Retinal pigment epithelial cell (primary cell): ENCODE measurements around the gene TRIM8.

Source experiments
- DNase-seq: peaks from one replicate; pipeline ENCODE4 v3.0.0-alpha.2; 2010; ENCODE audit warnings: low read depth
- H3K4me3 ChIP-seq: 2 replicates; pipeline ENCODE4 v1.5.1; 2011; ENCODE audit warnings: mild to moderate bottlenecking, low read length, control low read depth, moderate library complexity
- TF ChIP-seq, protein P1 (sequence below): conservative IDR thresholded peaks from 2 replicates; pipeline ENCODE4 v1.5.1; 2011; ENCODE audit warnings: low read depth, low read length, control low read depth, inconsistent platforms

Gene TRIM8

DNA sequence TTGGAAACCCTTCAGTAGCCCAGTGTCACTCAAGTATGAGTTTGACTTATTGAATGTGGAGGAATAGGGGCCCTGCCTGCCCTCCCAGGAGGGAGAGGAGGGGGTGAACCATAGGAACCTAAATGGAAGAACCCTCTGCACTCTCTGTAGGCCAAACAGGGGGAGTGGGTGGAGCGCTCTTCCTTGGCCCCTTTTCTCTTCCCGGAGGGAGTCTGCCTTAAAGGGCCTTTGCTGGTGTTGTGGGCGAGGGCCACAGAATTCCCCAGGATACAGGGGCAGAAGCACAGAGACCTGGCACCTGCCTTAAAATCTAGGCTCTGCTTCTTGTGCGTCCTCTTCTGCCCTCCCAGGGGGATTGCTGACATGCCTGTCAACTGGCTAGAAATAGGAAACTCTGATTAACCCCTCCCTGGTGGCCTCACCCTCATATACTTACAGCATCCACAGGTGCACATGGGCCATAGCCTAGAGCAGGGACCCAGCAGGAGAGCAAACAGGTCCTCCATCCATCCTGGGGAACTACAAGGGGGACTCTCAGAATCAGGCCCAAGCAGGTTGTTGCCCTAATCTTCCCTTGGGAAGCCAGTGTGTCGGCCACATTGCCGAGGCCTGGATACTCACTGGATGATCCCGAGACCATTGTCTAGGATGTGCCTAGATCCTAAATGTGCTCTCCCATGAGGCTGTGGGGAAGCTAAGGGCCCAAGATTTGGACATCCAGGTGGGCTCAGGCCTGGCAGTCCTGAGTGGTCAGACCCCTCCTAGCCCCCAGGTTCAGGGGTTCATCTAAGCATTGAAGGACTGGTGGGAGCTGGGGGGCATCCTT, 3.4 kb downstream of the TRIM8 start:
- H3K4me3 ChIP-seq = peak overlapping the region; percentile 89
- DNase-seq = no peak
- TF ChIP-seq, protein P1, sequence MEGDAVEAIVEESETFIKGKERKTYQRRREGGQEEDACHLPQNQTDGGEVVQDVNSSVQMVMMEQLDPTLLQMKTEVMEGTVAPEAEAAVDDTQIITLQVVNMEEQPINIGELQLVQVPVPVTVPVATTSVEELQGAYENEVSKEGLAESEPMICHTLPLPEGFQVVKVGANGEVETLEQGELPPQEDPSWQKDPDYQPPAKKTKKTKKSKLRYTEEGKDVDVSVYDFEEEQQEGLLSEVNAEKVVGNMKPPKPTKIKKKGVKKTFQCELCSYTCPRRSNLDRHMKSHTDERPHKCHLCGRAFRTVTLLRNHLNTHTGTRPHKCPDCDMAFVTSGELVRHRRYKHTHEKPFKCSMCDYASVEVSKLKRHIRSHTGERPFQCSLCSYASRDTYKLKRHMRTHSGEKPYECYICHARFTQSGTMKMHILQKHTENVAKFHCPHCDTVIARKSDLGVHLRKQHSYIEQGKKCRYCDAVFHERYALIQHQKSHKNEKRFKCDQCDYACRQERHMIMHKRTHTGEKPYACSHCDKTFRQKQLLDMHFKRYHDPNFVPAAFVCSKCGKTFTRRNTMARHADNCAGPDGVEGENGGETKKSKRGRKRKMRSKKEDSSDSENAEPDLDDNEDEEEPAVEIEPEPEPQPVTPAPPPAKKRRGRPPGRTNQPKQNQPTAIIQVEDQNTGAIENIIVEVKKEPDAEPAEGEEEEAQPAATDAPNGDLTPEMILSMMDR = no peak

DNA sequence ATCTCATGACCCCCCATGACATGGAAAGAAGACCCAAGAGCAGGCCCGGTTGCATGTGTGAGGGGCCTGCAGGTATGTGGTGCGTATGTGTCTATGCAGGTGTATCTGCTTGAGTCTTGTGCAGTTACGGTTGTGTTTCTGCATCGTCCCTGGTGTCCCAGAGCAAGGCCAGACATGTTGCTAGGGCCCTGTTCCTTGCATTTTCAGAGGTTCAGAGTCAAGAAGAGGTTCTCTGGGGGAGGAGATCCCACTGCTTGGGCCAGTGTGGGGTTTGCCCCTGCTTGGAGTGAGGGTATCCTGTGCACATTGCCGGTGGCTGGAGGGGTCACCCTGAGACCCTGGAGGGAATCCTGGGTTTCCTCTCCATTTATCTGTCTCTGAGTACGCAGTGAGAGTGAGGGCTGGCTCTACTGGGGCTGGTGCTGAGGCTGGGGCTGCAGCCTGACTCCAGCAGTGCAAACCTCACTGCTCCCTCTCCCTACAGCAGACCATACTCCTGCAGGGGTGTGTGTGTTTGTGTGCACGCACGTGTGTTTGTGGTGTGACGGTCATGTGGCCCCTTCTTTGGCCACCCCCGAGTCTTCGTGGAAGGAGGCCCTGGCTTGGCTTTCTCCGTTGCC, 4.1 kb downstream of the TRIM8 start:
- TF ChIP-seq, protein P1 = no peak
- no peak for DNase-seq
- peak overlapping the region; percentile 89 for H3K4me3 ChIP-seq

DNA sequence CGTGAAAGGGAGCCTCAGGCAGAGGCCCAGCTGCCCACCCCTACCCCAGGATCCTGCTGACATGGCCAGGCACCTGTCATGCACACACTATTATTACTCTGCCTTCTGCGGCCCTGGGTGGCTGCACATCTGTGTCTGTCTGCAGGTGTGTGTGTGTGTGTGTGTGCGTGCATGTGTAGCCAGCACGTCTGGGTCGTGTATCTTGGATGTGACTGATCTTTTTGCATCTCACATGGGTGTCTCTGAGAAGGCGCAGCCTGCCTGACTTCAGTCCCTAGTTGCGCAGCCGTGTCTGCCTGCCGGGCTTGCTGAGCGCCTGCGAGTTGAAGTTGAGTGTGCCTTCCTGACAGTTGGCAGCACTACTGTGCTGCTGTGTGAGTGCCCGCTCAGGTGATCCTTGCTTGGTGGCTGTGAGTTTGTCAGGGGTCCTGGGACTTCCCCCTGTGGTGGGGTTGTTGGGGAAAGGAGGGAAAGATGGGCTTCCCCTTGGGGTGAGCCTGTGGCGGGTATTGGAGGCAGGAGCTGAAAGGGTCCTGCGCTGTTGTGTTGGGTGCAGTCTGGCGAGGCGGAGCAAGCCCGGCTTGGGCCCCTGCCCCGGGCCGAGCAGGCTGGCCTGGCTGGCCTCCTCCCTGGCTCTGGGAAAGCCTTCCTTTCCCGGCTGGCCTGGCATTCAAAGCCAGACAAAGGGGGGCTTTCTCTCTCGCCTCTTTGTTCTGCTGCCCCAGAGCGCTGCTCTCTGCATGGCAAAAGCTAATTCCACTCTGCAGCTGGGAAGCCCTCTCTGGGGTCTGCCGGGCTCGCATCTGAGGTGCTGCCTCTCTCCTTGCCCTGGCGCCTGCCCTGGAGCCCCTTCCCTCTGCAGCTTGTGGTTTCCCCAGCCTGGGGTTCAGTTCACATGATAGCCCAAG, 4.9 kb downstream of the TRIM8 start:
- TF ChIP-seq, protein P1 = no peak
- H3K4me3 ChIP-seq = peak overlapping the region; percentile 35
- DNase-seq = no peak

DNA sequence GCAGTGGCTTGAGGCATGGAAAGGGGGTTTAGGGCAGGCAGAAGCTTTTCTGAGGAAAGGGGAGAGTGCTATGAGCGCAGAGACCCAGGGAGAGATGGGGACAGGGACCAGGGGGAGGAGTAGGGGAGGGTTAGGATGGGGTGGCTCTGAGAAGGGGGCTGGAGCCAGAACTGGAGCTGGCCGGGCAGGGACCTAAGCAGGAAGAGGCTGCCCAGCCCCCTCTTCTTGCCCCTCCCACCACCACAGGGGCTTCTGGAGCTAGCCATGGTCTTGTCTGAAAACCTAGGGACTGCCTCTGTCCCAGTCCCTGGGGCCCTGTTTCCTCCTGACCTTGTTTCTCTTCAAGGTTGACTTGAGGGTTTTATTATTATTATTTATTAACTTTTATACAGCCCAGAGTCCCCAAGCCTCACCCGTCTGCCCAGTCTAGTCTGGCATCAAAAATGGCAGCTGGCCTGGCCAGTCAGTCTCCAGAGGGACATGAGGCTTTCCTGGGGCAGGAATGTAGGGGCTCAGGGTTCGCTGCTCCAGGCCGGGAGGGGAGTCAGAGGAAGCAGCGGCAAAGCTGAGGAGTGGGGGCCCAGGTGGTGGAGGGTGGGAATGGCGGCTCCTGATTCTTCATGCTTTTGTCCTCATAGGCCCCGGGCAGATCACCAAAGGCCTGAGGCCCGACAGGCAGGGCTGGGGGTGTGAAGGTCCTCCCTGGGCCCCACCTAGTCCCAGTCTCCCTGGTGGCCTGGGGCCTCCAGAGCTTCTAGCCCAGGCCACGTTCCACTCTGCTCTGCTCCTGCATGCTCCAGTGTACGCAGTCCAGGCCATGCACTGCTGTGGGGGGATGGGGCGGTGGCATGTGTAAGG, 5.7 kb downstream of the TRIM8 start:
- H3K4me3 ChIP-seq = no peak overlapping the region
- DNase-seq = no peak
- TF ChIP-seq, protein P1 = no peak

DNA sequence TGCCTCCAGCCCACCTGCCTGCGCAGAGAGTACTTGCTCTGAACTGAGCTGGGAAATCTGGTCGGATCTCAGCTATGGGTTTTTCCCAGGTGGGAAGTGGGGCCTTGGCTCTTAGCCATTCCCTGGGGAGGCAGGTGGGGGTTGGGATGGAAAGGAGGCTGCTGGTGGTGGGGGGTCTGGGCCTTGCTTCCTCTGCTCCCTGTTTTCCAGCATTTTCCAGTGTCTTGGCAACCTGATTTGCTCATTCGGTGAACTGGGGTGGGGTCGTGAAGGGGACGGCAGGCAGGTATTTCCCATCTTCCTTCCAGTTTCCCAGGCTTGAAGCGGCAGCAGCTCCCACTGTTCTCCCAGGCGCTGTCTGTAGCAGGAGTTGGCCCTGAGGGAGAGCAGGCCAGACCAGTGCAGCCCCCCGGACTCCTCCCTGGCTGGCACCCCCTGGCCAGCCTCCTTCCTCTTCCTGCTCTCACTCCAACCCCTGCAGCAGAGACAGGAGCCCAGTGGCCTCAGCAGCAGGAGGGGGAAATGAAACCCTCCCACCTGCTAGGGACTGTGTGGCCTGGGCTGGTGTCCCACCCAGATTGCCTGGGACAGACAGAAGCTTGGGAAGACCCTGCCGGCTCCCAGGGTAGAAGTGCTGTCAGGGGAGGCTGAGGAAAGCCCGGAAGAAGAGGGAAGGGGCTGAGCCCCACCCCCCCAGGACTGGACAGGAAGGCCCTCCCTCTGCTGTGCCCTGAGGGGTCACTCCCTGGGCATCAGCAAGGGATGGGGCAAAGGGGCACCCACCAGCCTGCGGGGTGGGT, 6.6 kb downstream of the TRIM8 start:
- DNase-seq = no peak
- TF ChIP-seq, protein P1 = no peak
- H3K4me3 ChIP-seq = no peak overlapping the region
